Motor neuron (in vitro differentiated cells): ENCODE measurements around the gene SZT2. TPM values are rescaled to one million over a fixed set of nuclear protein-coding genes. Genes with fewer than 3 reads are reported as not detected.
A peak's percentile ranks its signal among the peaks of the same experiment; 100 is the strongest.
"Not testable (repeated sequence)": the region's sequence is repeated elsewhere in the genome, so short reads cannot be mapped to it uniquely, and the experiment has no call there.

ENCODE experiments used
- ATAC-seq, 8 experiments: fragments of 200-7000 bp; cut with Tn5 transposase; replicated peaks in 6 of 8; 2 replicates each; pipeline ENCODE4 v1.8.0; 2021; ENCODE audit warnings: mild to moderate bottlenecking in 8 of 8, moderate library complexity in 8 of 8
- H3K27ac ChIP-seq, 2 donors: fragments of 250-450 bp; sonication (Bioruptor Pico); 2 replicates each; pipeline ENCODE4 v1.9.0; 2021; ENCODE audit warnings: antibody characterized with exemption in 2 of 2, mild to moderate bottlenecking in 2 of 2, moderate library complexity in 1 of 2
- H3K4me1 ChIP-seq, 2 donors: fragments of 250-450 bp; sonication (Bioruptor Pico); replicated peaks in 1 of 2; 2 replicates each; pipeline ENCODE4 v1.6.1; 2021; ENCODE audit warnings: antibody characterized with exemption in 2 of 2, mild to moderate bottlenecking in 2 of 2, moderate library complexity in 1 of 2
- H3K4me3 ChIP-seq, 5 donors: fragments of 250-450 bp; sonication (Bioruptor Pico); 2 replicates each; pipeline ENCODE4 v1.9.0; 2021; ENCODE audit warnings: antibody characterized with exemption in 5 of 5, mild to moderate bottlenecking in 5 of 5, moderate library complexity in 4 of 5
- WGBS, 10 experiments: fragments of 450-650 bp; shearing (Covaris generic); methylation state at CpG; one replicate each; pipeline ENCODE4 v1.0.0; 2022; 5-methylcytosine and 5-hydroxymethylcytosine counted together
- in situ Hi-C, 9 experiments: fragments of 400-800 bp; cut with MboI; loops; one replicate each; pipeline ENCODE4 v1.15.0; 2021; ENCODE audit warnings: low sequenced_read_pairs in 9 of 9, low pct_unique_long_range_greater_than_20kb in 2 of 9; ENCODE audit not compliant: unreplicated experiment in 9 of 9
- total RNA-seq, 8 experiments: library from RNA; unstranded; fragments of 300-600 nt; gene quantifications; 2 replicates each; pipeline versions ENCODE4 v1.2.3 to v1.2.4, GENCODE V29; 2022

The SZT2 gene
- total RNA-seq, 8 experiments from 2014 or later, result 14.3 to 73.8 (median 23.0) TPM

- Histone ChIP-seq H3K27ac (no peak overlapping the region), H3K4me1 (no peaks in the 10 kb centered on the region), H3K4me3 (no peak overlapping the region)
- in situ Hi-C loops, result loop anchor here in 4 of 9 experiments (25.0 kb wide), 1 partner anchor 167 kb away; no protein-coding TSS in a partner anchor
- WGBS, 10 experiments, result 89 to 100% (median 97%) methylated on average over 1 to 6 of the region's 6 CpGs; no CpG with 5 or more reads in 5 of the 10 experiments
- ATAC-seq, result no peak
Measured at GRCh38 chr1:43404353-43404752, 14.7 kb downstream of the SZT2 start.

- H3K4me1 ChIP-seq, result no peaks in the 10 kb centered on the region
Measured at GRCh38 chr1:43405219-43405875, 15.6 kb downstream of the SZT2 start.

GRCh38 chr1:43405876-43406234, 16.2 kb downstream of the SZT2 start:
- H3K4me1 ChIP-seq, result no peaks in the 10 kb centered on the region
- no peak overlapping the region for H3K27ac ChIP-seq
- H3K4me3 ChIP-seq, result no peak overlapping the region
- WGBS, 10 experiments, result 92 to 100% (median 100%) methylated on average over 1 to 2 of the region's 2 CpGs; no CpG with 5 or more reads in 2 of the 10 experiments
- ATAC-seq, result no peak
- in situ Hi-C loops, result loop anchor here in 4 of 9 experiments (25.0 kb wide), 1 partner anchor 169 kb away; no protein-coding TSS in a partner anchor

More at GRCh38 chr1:43405219-43405875, 15.6 kb downstream of the SZT2 start:
- in situ Hi-C loops, result loop anchor here in 4 of 9 experiments (25.0 kb wide), 1 partner anchor 168 kb away; no protein-coding TSS in a partner anchor
- no peak for ATAC-seq
- 67 to 100% (median 92%) methylated on average over 1 to 6 of the region's 6 CpGs; no CpG with 5 or more reads in 2 of the 10 experiments for WGBS, 10 experiments
- Histone ChIP-seq H3K27ac (no peak overlapping the region), H3K4me3 (no peak overlapping the region)

- 86 to 100% (median 100%) methylated on average over 1 to 3 of the region's 3 CpGs; no CpG with 5 or more reads in 3 of the 10 experiments for WGBS, 10 experiments
- H3K27ac ChIP-seq, result no peak overlapping the region
- ATAC-seq, result no peak
- no peak overlapping the region for H3K4me3 ChIP-seq
- in situ Hi-C loops, result loop anchor here in 4 of 9 experiments (25.0 kb wide), 1 partner anchor 173 kb away; no protein-coding TSS in a partner anchor
- no peaks in the 10 kb centered on the region for H3K4me1 ChIP-seq
Measured at GRCh38 chr1:43410571-43410970, 20.9 kb downstream of the SZT2 start.

- in situ Hi-C loops, result loop anchor here in 4 of 9 experiments (25.0 kb wide), 1 partner anchor 176 kb away; no protein-coding TSS in a partner anchor
- H3K4me3 ChIP-seq, H3K27ac ChIP-seq, H3K4me1 ChIP-seq, ATAC-seq: not testable (repeated sequence)
- WGBS, 10 experiments, result 88 to 100% (median 100%) methylated on average over 1 of the region's 1 CpG
Measured at GRCh38 chr1:43413426-43413825, 23.7 kb downstream of the SZT2 start.

- WGBS, 10 experiments, result 60 to 100% (median 66%) methylated on average over 1 to 3 of the region's 5 CpGs; no CpG with 5 or more reads in 2 of the 10 experiments
- H3K27ac ChIP-seq, result no peak overlapping the region
- in situ Hi-C loops, result loop anchor here in 4 of 9 experiments (25.0 kb wide), 1 partner anchor 177 kb away; no protein-coding TSS in a partner anchor
Measured at GRCh38 chr1:43414634-43415223, 25.0 kb downstream of the SZT2 start.

GRCh38 chr1:43415901-43416300, 26.2 kb downstream of the SZT2 start:
- Histone ChIP-seq H3K4me3 (no peak overlapping the region), H3K4me1 (no peaks in the 10 kb centered on the region), H3K27ac (no peak overlapping the region)
- peak in 2 of 8 experiments; percentile 21 to 31 for ATAC-seq
- in situ Hi-C loops, result loop anchor here in 4 of 9 experiments (25.0 kb wide), 1 partner anchor 179 kb away; no protein-coding TSS in a partner anchor
- WGBS, 10 experiments, result 69 to 100% (median 100%) methylated on average over 1 to 5 of the region's 5 CpGs; no CpG with 5 or more reads in 5 of the 10 experiments

More at GRCh38 chr1:43414634-43415223, 25.0 kb downstream of the SZT2 start:
- no peaks in the 10 kb centered on the region for H3K4me1 ChIP-seq
- peak; percentile 71 to 93 (median 75) for ATAC-seq
- no peak overlapping the region for H3K4me3 ChIP-seq

GRCh38 chr1:43418858-43419257, 29.2 kb downstream of the SZT2 start:
- H3K4me3 ChIP-seq, result no peak overlapping the region
- ATAC-seq, result no peak
- no peaks in the 10 kb centered on the region for H3K4me1 ChIP-seq
- H3K27ac ChIP-seq, result no peak overlapping the region
- 40 to 100% (median 80%) methylated on average over 1 to 4 of the region's 4 CpGs for WGBS, 10 experiments
- in situ Hi-C loops, result loop anchor here in 4 of 9 experiments (25.0 kb wide), 1 partner anchor 182 kb away; no protein-coding TSS in a partner anchor

GRCh38 chr1:43419627-43420425, 30.1 kb downstream of the SZT2 start:
- ATAC-seq, result no peak
- WGBS, 10 experiments, result 81 to 100% (median 95%) methylated on average over 1 to 9 of the region's 13 CpGs
- Histone ChIP-seq H3K27ac (no peak overlapping the region), H3K4me3 (no peak overlapping the region), H3K4me1 (no peaks in the 10 kb centered on the region)
- in situ Hi-C loops, result loop anchor here in 4 of 9 experiments (25.0 kb wide), 1 partner anchor 183 kb away; no protein-coding TSS in a partner anchor

- ATAC-seq, result no peak
- in situ Hi-C loops, result loop anchor here in 4 of 9 experiments (25.0 kb wide), 1 partner anchor 184 kb away; no protein-coding TSS in a partner anchor
- Histone ChIP-seq H3K4me1 (no peaks in the 10 kb centered on the region), H3K27ac (no peak overlapping the region), H3K4me3 (no peak overlapping the region)
- WGBS, 10 experiments, result 88 to 100% (median 95%) methylated on average over 2 to 10 of the region's 10 CpGs; no CpG with 5 or more reads in 1 of the 10 experiments
Measured at GRCh38 chr1:43420874-43421273, 31.2 kb downstream of the SZT2 start.

- Histone ChIP-seq H3K4me1 (no peaks in the 10 kb centered on the region), H3K27ac (no peak overlapping the region), H3K4me3 (no peak overlapping the region)
- 85 to 100% (median 94%) methylated on average over 1 to 6 of the region's 6 CpGs; no CpG with 5 or more reads in 6 of the 10 experiments for WGBS, 10 experiments
- ATAC-seq, result no peak
- in situ Hi-C loops, result loop anchor here in 4 of 9 experiments (25.0 kb wide), 1 partner anchor 184 kb away; no protein-coding TSS in a partner anchor
Measured at GRCh38 chr1:43421396-43421795, 31.7 kb downstream of the SZT2 start.

GRCh38 chr1:43421976-43422750, 32.5 kb downstream of the SZT2 start:
- 45 to 100% (median 83%) methylated on average over 1 to 5 of the region's 12 CpGs; no CpG with 5 or more reads in 3 of the 10 experiments for WGBS, 10 experiments
- H3K4me1 ChIP-seq, result no peaks in the 10 kb centered on the region
- ATAC-seq, result no peak
- in situ Hi-C loops, result loop anchor here in 4 of 9 experiments (25.0 kb wide), 1 partner anchor 185 kb away; no protein-coding TSS in a partner anchor
- H3K4me3 ChIP-seq, result no peak overlapping the region
- no peak overlapping the region for H3K27ac ChIP-seq
